Upper lobe of left lung (tissue), 4 donors: ENCODE data around the gene SLC25A21.

Experiments used
- CTCF ChIP-seq, 6 experiments: fragments of 450-650 bp in 4 of 6; fragments of 200-600 bp in 2 of 6; sonication (generic) in 2 of 6; IDR thresholded peaks; one replicate each; pipeline ENCODE4 v1.5.1; 2016 to 2019; ENCODE audit warnings: antibody characterized with exemption in 6 of 6
- EP300 ChIP-seq, 4 donors: sonication (generic); formaldehyde crosslinking; IDR thresholded peaks; one replicate each; pipeline ENCODE4 v1.5.1; 2017; ENCODE audit warnings: antibody characterized with exemption in 4 of 4, control low read depth in 2 of 4

DNA sequence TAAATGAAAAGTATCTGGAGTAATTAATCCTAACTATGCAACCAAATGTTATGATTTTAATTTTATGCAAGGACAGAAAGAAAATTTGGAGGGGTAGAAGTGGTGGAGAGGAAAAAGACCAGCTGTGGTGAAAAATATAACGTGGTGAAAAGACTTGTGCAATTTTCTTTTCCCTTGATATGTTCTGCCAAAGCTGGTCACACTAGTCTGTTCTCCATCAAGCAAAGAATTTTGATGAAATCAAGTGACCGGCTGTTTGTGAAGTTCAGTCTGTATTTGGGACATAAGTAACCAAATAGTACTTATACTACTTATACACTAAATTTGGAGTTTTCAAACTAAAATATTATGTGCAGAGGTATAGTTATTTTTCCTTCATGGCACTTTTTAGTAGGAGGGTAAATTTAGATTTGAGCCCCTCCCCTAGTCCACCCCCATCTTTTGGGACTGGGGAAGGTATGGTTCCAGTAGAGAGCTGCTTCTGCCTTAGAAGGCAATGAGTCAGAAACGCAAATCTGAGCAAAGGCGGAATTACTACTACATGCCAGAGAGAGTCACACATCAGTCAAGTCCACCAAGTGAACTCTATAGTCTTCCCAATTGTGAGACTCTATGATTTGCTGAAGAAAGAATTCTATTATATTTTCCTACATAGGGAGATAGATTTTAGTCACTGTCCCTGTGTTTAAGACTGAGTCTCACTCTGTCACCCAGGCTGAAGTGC is 229.7 kb downstream of the SLC25A21 start:
- TF ChIP-seq EP300 (IDR thresholded peaks at IDR 0.05) (no peak), CTCF (IDR thresholded peaks at IDR 0.05) (peak in 1 of 6 experiments; percentile 6)
